ENCODE results near the gene VPS29.
"Not testable (repeated sequence)": the region's sequence is repeated elsewhere in the genome, so short reads cannot be mapped to it uniquely, and the experiment has no call there.

The VPS29 gene

DNA sequence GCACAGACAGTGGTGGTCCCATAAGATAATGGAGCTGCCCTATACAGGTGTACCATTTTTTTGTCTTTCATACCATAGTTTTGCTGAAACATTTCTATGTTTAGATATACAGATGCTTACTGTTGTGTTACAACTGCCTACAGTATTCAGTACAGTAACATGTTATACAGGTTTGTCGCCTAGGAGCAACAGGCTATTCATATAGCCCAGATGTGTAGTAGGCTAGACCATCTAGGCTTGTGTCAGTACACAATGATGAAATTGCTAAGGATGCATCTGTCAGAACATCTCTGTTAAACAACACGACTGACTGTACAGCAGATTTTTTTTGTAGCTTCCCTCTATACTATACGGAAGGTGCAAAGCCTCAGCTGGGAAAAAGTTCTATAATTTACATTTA, 30.7 kb upstream of the VPS29 start:
- TF ChIP-seq, protein P1, sequence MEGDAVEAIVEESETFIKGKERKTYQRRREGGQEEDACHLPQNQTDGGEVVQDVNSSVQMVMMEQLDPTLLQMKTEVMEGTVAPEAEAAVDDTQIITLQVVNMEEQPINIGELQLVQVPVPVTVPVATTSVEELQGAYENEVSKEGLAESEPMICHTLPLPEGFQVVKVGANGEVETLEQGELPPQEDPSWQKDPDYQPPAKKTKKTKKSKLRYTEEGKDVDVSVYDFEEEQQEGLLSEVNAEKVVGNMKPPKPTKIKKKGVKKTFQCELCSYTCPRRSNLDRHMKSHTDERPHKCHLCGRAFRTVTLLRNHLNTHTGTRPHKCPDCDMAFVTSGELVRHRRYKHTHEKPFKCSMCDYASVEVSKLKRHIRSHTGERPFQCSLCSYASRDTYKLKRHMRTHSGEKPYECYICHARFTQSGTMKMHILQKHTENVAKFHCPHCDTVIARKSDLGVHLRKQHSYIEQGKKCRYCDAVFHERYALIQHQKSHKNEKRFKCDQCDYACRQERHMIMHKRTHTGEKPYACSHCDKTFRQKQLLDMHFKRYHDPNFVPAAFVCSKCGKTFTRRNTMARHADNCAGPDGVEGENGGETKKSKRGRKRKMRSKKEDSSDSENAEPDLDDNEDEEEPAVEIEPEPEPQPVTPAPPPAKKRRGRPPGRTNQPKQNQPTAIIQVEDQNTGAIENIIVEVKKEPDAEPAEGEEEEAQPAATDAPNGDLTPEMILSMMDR (IDR thresholded peaks at IDR 0.05; ENCODE audit: unreplicated experiment in 3 of 3): no peak
- no peak overlapping the region for H3K27ac Mint-ChIP-seq
- H3K36me3 Mint-ChIP-seq (ENCODE audit: low read depth): peaks cover 32% of the 10 kb centered on the region
- no peak overlapping the region for H3K4me3 Mint-ChIP-seq
- peaks cover 3% of the 10 kb centered on the region for H3K27me3 Mint-ChIP-seq (ENCODE audit: low read depth)
- H3K4me1 Mint-ChIP-seq: peaks cover 12% of the 10 kb centered on the region
- H3K9me3 Mint-ChIP-seq: no peaks in the 10 kb centered on the region

DNA sequence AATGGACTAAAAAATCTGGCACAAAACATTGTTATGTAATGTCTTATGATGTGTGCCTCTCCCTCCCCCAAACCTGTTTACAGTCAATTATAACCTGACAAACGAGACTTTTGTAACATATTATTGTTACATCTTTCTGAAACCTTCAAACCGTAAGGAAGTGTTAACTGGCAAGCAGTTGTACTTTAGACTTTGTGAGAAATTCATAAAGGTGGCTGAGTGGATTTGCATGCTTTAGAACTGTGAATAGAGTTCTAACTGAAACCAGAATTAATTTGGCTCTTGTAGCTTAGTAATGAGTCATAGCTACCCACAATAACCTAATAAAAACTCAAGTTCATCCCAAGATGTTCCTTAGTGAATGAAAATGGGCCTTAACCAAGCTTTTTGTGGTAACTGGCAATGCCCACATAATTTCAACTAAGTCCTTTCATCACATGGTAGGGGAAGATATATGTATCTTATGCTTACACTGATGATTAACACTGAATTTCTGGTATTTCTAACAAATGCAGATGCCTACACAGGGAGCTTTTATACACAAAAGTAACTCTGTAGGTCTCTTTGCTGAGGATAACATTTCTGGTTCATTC, 29.9 kb upstream of the VPS29 start:
- Mint-ChIP-seq H3K27ac (peak overlapping the region; percentile 17 to 63 (median 52)), H3K36me3 (ENCODE audit: low read depth) (peaks cover 26% of the 10 kb centered on the region), H3K4me3 (no peak overlapping the region), H3K9me3 (no peaks in the 10 kb centered on the region), H3K27me3 (ENCODE audit: low read depth) (peaks cover 3% of the 10 kb centered on the region), H3K4me1 (peaks cover 7% of the 10 kb centered on the region)
- TF ChIP-seq, protein P1 (IDR thresholded peaks at IDR 0.05; ENCODE audit: unreplicated experiment in 3 of 3): no peak

DNA sequence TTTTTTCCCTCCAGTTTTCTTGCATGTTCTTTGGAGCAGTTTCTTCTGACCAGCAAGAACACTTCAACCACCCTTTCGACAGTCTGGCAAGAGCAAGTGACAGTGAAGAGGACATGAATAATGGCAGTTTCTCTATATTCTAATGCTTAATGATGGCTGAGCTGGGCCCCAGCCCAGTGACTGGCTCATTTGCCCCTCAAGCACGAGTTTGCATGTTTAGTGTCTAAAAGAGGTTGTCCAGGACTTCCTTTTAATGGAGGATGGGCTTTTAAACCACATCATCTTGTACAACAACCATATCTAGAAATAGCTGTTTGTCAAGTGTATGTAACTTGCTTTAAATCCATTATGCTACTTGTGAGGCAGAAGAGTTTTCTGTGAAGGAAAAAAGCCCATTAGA, 28.6 kb upstream of the VPS29 start:
- Mint-ChIP-seq H3K4me1 (peaks cover 7% of the 10 kb centered on the region), H3K27me3 (ENCODE audit: low read depth) (peaks cover 3% of the 10 kb centered on the region), H3K9me3 (no peaks in the 10 kb centered on the region), H3K36me3 (ENCODE audit: low read depth) (peaks cover 19% of the 10 kb centered on the region), H3K27ac (no peak overlapping the region), H3K4me3 (no peak overlapping the region)
- TF ChIP-seq, protein P1 (IDR thresholded peaks at IDR 0.05; ENCODE audit: unreplicated experiment in 3 of 3): no peak

DNA sequence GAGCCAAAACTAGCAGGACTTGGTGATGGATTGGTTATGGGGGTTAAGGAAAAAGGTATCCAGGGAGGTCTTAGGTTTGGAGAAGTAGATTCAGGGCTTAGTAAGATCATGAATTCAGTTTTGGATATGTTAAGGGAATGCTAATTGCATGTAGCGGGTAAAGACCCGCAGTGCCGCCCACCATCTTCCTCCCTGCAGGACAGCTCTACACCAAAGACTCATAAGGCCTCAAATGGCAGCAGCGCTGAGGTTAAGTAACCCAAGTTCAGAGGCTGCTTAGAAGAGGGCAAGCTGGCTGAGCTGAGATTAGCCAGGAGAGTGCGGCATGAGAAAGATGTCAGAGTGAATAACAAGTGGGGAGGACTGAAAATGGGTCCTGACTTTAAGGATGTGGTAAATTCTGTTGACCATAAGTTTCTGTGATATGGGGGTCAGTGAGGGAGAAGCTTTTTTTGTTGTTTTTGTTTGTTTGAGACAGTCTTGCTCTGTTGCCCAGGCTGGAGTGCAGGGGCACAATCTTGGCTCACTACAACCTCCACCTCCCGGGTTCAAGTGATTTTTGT, 26.4 kb upstream of the VPS29 start:
- no peak overlapping the region for H3K4me3 Mint-ChIP-seq
- H3K36me3 Mint-ChIP-seq (ENCODE audit: low read depth): peaks cover 19% of the 10 kb centered on the region
- H3K27ac Mint-ChIP-seq: no peak overlapping the region

DNA sequence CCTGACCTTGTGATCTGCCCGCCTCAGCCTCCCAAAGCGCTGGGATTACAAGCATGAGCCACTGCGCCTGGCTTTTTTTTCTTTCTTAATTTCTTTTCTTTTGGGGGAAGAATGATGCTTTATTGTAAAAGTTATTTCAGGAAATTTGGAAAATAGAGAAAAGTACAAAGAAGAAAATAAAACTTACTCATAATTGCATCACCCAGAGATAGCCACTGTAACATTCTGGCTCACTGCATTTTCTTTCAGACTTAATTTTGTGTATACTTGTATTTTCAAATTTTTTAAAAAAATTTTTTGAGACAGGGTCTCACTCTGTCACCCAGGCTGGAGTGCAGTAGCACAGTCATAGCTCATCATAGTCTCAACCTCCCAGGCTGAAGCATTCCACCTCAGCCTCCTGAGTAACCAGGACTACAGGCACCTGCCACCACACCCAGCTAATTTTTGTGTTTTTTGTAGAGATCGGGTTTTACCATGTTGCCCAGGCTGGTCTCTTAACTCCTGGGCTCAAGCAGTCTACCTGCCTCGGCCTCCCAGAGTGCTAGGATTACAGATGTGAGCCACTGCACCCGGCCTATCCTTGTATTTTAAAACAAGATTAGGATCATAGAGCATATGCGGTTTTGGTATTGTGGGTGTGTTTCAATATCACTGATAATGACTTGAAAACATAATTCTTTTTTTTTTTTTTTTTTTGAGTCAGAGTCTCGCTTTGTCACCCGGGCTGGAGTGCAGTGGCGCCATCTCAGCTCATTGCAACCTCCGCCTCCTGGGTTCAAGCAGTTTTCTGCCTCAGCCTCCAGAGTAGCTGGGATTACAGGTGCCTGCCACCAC, 19.2 kb upstream of the VPS29 start:
- H3K4me3 Mint-ChIP-seq; H3K9me3 Mint-ChIP-seq; H3K36me3 Mint-ChIP-seq (ENCODE audit: low read depth); H3K27ac Mint-ChIP-seq; H3K4me1 Mint-ChIP-seq; H3K27me3 Mint-ChIP-seq (ENCODE audit: low read depth): not testable (repeated sequence)

More for the DNA sequence above, 26.4 kb upstream of the VPS29 start:
- peaks cover 3% of the 10 kb centered on the region for H3K27me3 Mint-ChIP-seq (ENCODE audit: low read depth)
- no peaks in the 10 kb centered on the region for H3K9me3 Mint-ChIP-seq
- TF ChIP-seq, protein P1 (IDR thresholded peaks at IDR 0.05; ENCODE audit: unreplicated experiment in 3 of 3): no peak
- H3K4me1 Mint-ChIP-seq: peaks cover 7% of the 10 kb centered on the region

DNA sequence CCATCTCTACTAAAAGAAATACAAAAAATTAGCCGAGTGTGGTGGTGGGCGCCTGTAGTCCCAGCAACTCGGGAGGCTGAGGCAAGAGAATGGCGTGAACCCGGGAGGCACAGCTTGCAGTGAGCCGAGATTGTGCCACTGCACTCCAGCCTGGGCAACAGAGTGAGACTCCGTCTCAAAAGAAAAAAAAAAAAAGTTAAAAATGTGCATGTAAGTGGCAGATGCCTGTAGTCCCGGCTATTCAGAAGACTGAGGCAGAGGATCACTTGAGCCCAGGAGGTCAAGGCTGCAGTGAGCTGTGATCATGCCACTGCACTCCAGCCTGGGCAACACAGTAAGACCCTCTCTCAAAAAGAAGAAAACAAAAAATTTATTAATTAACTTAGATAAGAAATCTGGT, 16.1 kb upstream of the VPS29 start:
- not testable (repeated sequence) for H3K27me3 Mint-ChIP-seq (ENCODE audit: low read depth); H3K4me3 Mint-ChIP-seq; H3K27ac Mint-ChIP-seq; H3K36me3 Mint-ChIP-seq (ENCODE audit: low read depth); H3K9me3 Mint-ChIP-seq; H3K4me1 Mint-ChIP-seq
